Uterus (tissue), 4 donors: Measurements from ENCODE around the gene TMEM167B. TPM values are rescaled to one million over a fixed set of nuclear protein-coding genes. Genes with fewer than 3 reads are reported as not detected.

Experiments
- DNase-seq, 2 donors: peaks; one replicate each; pipeline ENCODE4 v3.0.0-alpha.2; 2019 to 2020
- H3K27ac ChIP-seq, 2 donors: fragments of 200-600 bp; sonication (generic); 1 replicate in 1 of 2; 2 replicates in 1 of 2; pipeline ENCODE4 v1.5.1; 2016 to 2018
- H3K27me3 ChIP-seq, 2 donors: fragments of 200-600 bp; sonication (generic); one replicate each; pipeline ENCODE4 v1.5.1; 2018 to 2019; ENCODE audit warnings: control low read depth in 1 of 2
- H3K36me3 ChIP-seq, 2 donors: fragments of 200-600 bp; sonication (generic); one replicate each; pipeline ENCODE4 v1.5.1; 2019; ENCODE audit warnings: control low read depth in 1 of 2
- H3K4me1 ChIP-seq, 2 donors: fragments of 200-600 bp; sonication (generic); one replicate each; pipeline ENCODE4 v1.5.1; 2018 to 2019; ENCODE audit warnings: control low read depth in 1 of 2
- H3K4me3 ChIP-seq, 2 donors: fragments of 200-600 bp; sonication (generic); 1 replicate in 1 of 2; 2 replicates in 1 of 2; pipeline ENCODE4 v1.5.1; 2018 to 2019; ENCODE audit warnings: mild to moderate bottlenecking in 1 of 2
- H3K9me3 ChIP-seq, 2 donors: fragments of 200-600 bp; sonication (generic); one replicate each; pipeline ENCODE4 v1.5.1; 2019; ENCODE audit warnings: control low read depth in 1 of 2
- POLR2A ChIP-seq, 2 donors: fragments of 450-650 bp; IDR thresholded peaks; one replicate each; pipeline ENCODE4 v1.6.1; 2016; ENCODE audit warnings: antibody characterized with exemption in 2 of 2, mild to moderate bottlenecking in 1 of 2, moderate library complexity in 1 of 2
- intact Hi-C: fragments of 100-400 bp; cut with DNase I; formaldehyde crosslinking; loops from one replicate; pipeline ENCODE4 v1.15.1; 2023; ENCODE audit warnings: low total_unique reads
- total RNA-seq, 4 donors: library from RNA; depleted of rRNA in 3 of 4; stranded (reverse); fragments of >200 nt in 3 of 4; gene quantifications; one replicate each; pipeline versions ENCODE4 v1.1.0 to v1.2.4, GENCODE V29; 2014 to 2023
- TF ChIP-seq, protein P1 (sequence below), 4 experiments: fragments of 200-600 bp in 2 of 4; fragments of 450-650 bp in 2 of 4; sonication (generic) in 2 of 4; IDR thresholded peaks; one replicate each; pipeline ENCODE4 v1.5.1; 2016 to 2019; ENCODE audit warnings: antibody characterized with exemption in 4 of 4, mild to moderate bottlenecking in 2 of 4, moderate library complexity in 1 of 4
- donor health status: DM: yes; HTN: yes; CAD: no.

TMEM167B gene
- total RNA-seq, 4 donors from 2014 or later: 10.2 to 56.2 (median 36.4) TPM

DNA sequence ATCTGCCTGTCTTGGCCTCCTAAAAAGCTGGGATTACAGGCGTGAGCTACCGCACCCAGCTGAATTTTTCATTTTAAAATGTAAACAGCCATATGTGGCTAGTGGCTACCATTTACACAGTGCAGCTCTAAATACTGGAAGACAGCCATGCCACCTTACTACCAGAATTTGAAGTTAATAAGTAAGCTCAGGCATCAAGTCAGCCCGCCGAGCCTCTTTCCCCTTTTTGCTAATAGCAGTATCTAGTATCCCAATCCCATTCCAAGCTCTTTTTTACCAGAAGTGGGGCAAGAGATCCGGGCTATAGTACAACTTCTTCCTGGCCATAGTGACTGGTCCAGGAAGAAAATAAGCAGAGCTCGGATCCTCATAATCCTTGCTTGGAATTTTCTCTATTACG is 29.9 kb upstream of the TMEM167B start:
- Histone ChIP-seq H3K4me3 (no peak overlapping the region), H3K27ac (no peak overlapping the region), H3K4me1 (no peaks in the 10 kb centered on the region), H3K27me3 (no peaks in the 10 kb centered on the region), H3K9me3 (no peaks in the 10 kb centered on the region), H3K36me3 (no peaks in the 10 kb centered on the region)
- DNase-seq: no peak
- no peak for TF ChIP-seq POLR2A (IDR thresholded peaks at IDR 0.05)
- TF ChIP-seq, protein P1, sequence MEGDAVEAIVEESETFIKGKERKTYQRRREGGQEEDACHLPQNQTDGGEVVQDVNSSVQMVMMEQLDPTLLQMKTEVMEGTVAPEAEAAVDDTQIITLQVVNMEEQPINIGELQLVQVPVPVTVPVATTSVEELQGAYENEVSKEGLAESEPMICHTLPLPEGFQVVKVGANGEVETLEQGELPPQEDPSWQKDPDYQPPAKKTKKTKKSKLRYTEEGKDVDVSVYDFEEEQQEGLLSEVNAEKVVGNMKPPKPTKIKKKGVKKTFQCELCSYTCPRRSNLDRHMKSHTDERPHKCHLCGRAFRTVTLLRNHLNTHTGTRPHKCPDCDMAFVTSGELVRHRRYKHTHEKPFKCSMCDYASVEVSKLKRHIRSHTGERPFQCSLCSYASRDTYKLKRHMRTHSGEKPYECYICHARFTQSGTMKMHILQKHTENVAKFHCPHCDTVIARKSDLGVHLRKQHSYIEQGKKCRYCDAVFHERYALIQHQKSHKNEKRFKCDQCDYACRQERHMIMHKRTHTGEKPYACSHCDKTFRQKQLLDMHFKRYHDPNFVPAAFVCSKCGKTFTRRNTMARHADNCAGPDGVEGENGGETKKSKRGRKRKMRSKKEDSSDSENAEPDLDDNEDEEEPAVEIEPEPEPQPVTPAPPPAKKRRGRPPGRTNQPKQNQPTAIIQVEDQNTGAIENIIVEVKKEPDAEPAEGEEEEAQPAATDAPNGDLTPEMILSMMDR (IDR thresholded peaks at IDR 0.05): no peak
- intact Hi-C loops: no loop called here

GRCh38 chr1:109061183-109061582 is 29.4 kb upstream of the TMEM167B start:
- TF ChIP-seq, protein P1 (IDR thresholded peaks at IDR 0.05): no peak
- no peak for TF ChIP-seq POLR2A (IDR thresholded peaks at IDR 0.05)
- Histone ChIP-seq H3K9me3 (no peaks in the 10 kb centered on the region), H3K27ac (no peak overlapping the region), H3K27me3 (no peaks in the 10 kb centered on the region), H3K36me3 (no peaks in the 10 kb centered on the region), H3K4me3 (no peak overlapping the region), H3K4me1 (no peaks in the 10 kb centered on the region)
- intact Hi-C loops: no loop called here
- DNase-seq: no peak

DNA sequence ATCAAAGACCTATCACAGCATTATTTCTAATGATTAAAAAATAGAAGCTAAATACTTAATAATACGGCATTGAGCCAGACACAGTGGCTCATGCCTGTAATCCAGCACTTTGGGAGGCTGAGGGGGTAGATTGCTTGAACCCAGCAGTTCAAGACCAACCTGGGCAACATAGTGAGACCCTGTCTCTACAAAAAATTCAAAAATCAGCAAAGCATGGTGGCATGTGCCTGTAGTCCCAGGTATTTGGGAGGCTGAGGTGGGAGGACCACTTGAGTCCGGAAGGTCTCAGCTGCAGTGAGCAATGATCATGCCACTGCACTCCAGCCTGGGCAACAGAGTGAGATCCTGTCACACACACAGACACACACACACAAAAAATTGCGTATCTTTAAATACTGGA is 25.4 kb upstream of the TMEM167B start:
- Histone ChIP-seq H3K9me3 (no peaks in the 10 kb centered on the region), H3K27ac (no peak overlapping the region), H3K36me3 (no peaks in the 10 kb centered on the region), H3K27me3 (no peaks in the 10 kb centered on the region), H3K4me1 (no peaks in the 10 kb centered on the region), H3K4me3 (no peak overlapping the region)
- intact Hi-C loops: no loop called here
- DNase-seq: no peak
- TF ChIP-seq, protein P1 (IDR thresholded peaks at IDR 0.05): no peak
- TF ChIP-seq POLR2A (IDR thresholded peaks at IDR 0.05): no peak

DNA sequence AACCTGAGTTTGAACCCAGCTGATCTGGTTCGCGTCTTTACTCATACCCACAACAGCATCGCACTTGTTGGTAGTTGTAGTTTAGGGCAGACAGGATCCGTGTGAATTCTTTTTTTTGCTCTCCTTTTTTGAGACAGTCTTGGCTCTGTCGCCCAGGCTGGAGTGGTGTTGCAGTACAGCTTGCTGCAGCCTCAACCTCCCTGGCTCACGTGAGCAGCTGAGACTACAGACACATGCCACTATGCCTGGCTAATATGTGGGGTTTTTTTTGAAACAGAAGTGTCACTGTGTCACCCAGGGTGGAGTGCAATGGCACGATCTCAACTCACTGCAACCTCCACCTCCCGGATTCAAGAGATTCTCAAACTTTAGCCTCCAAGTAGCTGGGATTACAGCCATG is 22.7 kb upstream of the TMEM167B start:
- no peaks in the 10 kb centered on the region for H3K27me3 ChIP-seq

DNA sequence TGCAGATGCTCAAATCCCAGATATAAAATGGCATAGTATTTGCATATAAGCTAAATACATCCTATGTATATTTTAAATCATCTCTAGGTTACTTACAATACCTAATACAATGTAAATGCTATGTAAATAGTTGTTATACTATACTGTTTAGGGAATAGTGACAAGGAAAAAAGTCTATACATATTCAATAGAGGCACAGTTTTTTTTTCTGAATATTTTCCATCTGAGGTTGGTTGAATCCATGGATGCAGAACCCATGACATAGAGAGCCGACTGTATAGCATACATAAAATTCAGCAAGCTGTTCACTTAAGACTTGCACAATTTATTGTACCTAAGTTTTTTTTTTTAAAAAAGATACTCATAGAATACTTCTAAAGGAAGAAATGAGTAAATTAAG is 21.3 kb upstream of the TMEM167B start:
- Histone ChIP-seq H3K9me3 (no peaks in the 10 kb centered on the region), H3K4me3 (no peak overlapping the region), H3K4me1 (no peaks in the 10 kb centered on the region), H3K27ac (no peak overlapping the region), H3K36me3 (no peaks in the 10 kb centered on the region), H3K27me3 (no peaks in the 10 kb centered on the region)
- intact Hi-C loops: no loop called here
- no peak for TF ChIP-seq POLR2A (IDR thresholded peaks at IDR 0.05)
- DNase-seq: no peak

More for the DNA sequence above, 22.7 kb upstream of the TMEM167B start:
- no peak for DNase-seq
- H3K27ac ChIP-seq: no peak overlapping the region
- no peaks in the 10 kb centered on the region for H3K36me3 ChIP-seq
- no peaks in the 10 kb centered on the region for H3K4me1 ChIP-seq
- no peak overlapping the region for H3K4me3 ChIP-seq
- TF ChIP-seq, protein P1 (IDR thresholded peaks at IDR 0.05): no peak
- no peak for TF ChIP-seq POLR2A (IDR thresholded peaks at IDR 0.05)
- H3K9me3 ChIP-seq: no peaks in the 10 kb centered on the region
- intact Hi-C loops: no loop called here
